Left forelimb (tissue), 1 donor: Measurements from ENCODE around the gene HCFC2.

Source experiments
- DNase-seq: peaks from one replicate; pipeline ENCODE4 v3.0.0-alpha.2; 2018; ENCODE audit warnings: low spot score

The HCFC2 gene

DNA sequence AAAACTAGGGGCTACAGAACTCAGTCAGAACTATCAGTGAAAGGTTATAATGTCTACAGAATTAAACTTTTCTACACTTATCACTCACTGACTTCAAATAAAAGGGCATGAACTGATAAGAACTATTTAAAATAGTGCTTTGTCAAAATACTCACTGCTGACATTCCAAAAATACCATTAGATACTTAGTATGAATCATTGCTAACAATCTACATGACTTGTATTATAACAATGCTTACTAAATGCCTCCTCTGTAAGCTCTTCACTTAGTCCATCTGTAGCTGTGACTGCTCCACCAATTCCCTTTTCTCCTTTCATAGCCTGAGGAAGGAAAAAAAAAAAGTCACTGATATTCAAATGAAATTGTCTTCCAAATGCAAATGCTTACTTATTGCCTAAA, 56.7 kb downstream of the HCFC2 start:
- DNase-seq = no peak

DNA sequence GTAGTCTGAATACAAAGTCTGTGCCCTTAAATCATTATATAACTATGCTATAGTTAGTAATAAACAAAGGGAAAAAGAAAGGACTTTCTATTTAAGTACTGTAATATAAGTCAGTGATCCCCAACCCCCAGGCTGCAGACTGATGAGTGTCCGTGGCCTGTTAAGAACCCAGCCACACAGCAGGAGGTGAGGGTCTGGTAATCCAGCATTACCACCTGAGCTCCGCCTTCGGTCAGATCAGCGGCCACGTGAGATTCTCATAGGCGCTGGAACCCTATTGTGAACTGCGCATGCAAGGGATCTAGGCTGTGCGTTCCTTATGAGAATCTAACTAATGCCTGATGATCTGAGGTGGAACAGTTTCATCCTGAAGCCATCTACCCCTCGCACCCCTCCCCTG, 58.0 kb downstream of the HCFC2 start:
- no peak for DNase-seq

DNA sequence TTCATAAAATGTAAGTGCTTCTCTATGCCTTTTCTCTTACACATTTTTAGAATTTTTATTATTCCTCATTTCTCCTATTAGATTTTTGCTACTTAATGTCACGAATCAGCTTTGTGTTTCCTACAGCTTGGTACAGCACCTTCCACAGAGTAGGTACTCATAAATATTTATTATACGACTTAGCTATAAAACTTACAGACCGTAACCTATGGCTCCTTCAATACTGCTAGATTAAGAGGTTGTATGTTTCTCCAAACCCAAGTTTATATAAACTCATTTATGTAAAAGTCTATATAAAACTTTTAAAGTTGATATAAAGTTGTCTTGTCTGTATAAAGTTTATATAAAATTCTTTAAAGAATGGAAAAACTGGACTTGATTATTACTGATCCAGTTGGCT, 62.2 kb downstream of the HCFC2 start:
- DNase-seq = no peak

DNA sequence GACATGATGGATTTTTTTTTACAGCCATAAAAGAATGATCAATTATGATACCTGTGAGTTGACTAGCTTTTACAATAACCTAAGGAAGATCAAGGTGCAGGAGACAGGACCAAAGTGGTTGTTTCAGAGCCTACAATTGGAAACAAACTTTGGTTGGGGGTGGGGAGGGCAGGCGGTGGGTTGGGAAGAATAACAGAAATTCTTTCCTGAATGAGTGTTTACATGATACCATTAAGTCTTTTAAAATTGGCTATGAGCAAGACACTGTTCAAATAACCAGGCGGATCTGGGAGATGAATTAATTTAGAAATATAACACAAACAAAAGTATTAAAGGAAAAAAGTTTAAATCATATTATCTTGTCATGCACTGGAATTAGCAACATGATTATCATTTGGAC, 66.4 kb downstream of the HCFC2 start:
- DNase-seq = no peak

DNA sequence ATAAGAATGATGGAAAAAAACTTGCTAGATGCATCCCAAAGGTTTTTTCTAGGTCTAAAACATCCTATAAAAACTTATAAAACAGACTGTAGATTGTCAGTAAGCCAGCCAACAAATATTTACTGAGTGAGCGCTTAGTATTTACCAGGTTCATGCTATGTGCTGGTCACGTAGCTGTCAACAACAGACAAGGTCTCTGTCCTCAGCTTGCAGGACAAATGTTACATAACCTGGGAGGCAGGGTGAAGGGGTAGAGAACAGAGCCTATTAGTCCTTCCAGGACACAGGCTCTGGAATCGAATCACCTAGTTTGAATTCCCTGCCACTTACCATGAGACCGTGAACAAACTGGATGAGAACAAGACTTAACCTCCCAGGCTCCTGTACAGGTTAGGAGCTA, 67.3 kb downstream of the HCFC2 start:
- no peak for DNase-seq

DNA sequence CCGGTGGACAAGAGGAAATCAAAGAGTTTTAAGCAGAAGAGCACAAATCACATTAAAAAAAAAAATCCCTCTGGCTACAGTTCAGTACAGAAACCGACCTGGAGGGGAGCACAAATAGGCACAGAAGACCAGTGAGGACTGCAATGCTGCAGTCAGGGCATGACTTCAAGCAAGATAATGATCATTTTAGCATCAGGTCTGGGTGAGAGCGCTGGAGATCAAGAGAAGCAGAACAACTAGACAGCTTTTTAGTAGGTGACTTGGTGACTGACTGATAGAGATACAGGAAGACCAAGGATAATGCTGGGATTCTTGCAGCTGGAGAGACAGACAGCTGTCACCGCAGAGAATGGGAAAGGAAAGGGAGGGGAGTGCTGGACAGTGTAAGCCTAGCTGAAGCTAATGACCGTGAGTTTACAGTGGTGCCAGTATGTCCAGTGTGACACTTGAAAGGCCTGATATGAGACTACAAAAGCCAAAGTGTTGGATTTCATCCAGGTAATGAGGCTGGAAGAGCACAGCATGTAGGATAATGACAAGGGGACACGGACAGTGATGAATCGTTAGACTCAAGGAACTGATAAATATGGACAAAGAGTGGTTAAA, 68.1 kb downstream of the HCFC2 start:
- DNase-seq = no peak

DNA sequence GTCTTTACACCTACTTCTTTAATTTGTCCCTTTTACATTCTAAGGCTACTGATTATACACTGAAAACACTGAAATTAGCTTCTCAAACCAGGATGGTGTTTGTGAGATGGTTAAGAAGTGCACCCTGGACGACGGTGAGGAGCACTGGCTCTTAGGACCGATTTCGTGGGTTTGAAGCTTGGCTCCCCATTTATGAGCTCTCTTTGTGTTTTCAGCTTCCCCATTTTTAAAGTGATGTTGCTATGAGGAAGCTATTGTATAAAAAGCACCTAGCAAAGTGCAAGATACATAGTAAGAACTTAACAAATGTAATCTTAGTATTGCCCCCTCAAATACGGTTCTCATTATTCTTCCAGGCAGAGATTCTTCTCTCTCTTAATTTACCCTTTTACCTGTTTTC, 69.0 kb downstream of the HCFC2 start:
- DNase-seq = no peak

DNA sequence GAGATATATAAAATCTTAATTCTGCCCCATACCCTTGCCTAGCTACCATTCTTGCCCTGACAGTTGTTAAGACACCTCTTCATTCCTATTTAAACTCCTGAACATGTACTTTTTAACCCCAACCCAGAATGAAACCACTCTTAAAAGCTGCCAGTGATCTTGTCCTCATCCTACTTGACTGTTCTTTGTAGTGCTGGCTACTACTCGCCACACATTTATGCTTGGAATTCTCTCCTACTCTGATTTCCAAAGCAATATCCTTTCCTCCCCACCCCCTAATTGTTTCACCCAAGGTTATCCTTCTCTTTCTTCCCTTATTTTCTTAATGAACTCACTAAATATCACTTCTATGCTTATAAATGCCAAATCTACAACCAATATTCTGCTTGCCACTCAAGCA, 69.5 kb downstream of the HCFC2 start:
- no peak for DNase-seq

DNA sequence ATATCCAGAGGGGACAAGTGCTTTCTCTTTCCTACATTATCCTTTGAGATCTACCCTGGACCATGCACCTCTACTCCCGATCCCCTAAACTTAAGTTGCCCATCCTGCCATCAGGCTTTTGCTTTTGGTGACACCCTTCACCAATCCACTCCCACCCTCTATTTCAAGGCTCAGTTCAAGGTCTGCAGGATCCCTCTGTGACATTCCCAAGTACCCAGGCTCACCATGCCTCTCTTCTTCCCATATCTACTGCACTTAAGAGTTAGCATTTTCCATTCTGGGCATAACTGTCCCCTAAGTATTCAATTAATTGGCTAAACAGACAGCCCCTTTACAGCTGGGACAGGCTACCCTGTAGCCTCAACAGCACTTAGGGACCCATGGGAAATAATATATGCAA, 70.6 kb downstream of the HCFC2 start:
- DNase-seq = no peak

DNA sequence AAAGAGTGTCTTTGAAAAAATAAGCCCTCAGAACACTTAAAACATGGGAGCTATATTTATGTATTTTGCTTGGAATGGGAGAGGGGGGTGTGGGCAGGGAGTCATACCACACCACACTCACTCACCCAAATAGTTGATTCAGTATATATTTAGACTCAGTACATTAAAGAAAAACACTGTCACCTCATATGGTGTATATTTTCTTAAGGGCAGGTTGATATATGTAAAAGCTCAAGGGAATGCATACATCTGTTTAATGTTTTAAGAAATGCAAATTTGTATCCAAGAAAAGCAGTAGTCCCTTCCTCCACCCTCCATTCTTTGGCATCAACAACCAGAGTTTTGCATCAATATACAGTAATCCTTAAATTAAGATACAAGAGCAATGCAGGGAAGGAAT, 72.2 kb downstream of the HCFC2 start:
- DNase-seq = no peak

DNA sequence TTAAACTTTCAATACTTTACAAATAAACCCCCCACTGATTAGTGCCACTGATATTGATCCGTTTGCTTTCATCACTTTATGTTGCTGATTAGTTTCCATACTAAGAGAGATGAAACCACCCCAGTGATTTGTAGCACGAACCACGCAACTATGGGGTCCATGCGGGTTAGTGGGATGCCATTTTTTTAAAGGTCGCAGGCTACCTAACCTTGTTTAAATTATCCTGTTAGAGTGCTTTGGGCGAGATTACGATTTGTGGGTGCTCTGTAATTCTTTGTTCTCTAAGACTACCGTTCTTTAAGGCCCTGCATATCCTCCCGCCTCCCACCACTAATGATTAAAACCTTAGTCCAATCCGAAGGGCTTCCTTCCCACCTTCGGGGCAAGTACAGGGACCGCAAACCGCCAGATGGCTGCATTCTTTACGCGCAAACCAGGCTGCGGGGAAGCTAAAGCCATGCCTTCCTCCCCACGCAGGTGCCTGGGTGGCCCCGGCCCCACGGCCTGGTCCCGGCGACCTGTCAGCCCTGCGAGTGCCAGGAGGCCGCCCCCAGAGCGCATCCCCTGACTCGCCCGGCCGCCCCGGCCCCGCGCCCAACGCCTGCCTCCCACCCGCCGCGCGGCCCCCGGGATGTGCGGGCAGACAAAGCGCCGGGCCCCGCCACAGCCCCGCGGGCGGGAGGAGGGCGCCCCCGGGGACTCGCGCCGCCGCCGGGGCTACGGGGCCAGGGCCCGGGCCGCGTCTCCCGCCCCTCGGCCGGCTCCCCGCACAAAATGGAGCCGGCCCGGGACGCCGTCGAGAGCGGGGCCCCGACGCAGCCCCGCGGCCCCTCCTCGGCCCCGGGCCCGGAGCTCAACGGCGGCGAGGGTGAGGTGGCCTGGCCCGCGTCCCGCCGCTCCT, 72.9 kb downstream of the HCFC2 start:
- DNase-seq = peak; percentile 71

DNA sequence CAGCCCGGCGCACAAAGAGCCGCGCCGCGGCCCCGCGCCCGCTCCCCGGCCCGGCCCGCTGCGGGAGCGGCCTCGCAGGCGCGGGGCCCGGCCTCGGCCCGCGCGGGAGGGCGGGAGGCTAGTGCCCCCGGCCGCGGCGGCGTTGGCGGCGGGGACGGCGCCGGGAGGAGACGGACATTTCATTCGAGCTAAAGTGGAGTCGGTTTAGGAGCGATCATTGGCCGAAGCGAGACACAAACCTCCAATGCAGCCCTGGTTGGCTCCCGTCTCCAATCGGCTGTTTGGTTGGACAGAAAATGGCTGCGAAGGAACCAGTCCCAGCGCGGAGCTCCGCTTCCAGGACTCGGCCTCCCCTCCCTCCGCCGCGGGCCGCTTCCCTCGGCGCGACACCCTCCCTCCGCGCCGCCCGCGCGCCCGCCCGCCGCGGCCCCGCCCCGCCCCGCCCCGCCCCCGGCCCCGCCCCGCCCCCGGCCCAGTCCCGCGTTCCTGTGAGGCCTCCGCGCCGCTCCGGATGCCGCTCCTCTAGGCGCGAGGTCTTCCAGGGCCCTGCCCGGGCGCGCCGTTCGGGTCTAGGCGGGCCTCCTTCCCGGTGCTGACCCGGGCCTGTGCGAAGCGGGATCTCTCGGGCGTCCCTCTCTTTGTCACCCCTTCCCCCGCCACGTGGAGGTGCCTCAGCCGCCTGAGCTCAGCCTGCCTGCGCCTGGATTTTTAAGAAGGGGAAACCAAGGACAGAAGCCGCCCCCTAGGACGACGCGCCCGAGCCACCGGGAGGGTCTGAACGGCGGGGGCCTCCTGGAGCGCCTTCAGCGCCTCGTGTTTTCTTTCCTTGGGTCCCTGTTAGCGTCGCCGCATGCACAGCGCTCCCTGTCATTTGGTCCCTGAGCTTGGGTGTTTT, 73.8 kb downstream of the HCFC2 start, which contains the start of gene NFYB:
NFYB (minus strand) TSS at position 309 of the 895 bp plus-strand sequence. CDS start 2,757 bp downstream, outside the sequence.
- peak; percentile 94 for DNase-seq

DNA sequence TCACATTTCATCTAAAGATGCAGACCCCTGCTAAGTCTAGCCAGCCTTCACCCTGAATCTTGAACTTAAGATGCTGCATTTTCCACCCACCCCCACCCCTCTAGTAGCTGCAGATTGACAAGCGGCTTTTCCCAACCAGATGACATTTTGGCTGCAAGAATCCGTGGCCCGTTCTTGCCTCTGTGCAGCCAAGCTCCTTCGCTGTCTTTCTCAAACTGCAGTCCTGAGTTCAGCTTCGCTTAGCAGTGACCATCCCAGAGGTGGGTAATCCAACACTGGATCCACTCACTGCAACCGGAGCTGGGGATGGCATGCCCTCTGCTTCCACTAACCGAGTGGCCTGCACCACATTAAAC, 74.4 kb downstream of the HCFC2 start:
- DNase-seq = peak; percentile 68

DNA sequence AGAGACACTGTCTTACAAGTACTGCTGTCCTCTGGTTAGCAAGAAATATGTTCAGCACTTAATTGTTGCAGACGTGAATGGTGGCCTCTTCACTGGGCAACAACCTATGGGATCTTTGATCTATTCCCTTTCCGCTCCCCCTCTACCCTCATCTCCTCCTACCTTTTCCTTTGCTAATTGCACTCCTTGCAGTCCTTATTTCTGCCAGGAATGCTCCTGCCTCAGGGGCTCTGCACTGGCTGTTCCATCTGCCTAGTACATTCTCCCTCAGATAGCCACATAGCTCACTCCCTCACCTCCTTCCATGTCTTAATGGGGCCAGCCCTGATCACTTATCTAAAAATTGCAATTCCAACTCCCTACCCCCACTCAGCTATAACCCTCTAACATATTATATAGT, 78.2 kb downstream of the HCFC2 start:
- no peak for DNase-seq

DNA sequence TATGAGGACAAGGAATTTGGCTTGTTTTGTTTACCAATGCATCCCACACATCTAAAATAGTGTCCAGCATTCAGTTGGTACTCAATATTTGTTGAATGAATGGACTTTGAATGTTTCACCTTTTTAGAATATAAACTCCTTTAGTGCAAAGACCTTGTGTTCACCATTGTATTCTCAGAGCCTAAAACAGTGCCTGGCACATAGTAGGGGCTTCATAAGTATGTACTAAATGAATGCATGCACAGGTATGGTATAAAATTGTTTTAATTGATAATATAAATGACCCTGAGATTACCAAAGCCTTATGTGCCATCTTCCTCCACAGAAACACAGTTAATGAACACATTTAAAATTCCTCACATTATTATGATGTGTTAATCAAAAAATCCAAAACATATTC, 78.7 kb downstream of the HCFC2 start:
- no peak for DNase-seq

DNA sequence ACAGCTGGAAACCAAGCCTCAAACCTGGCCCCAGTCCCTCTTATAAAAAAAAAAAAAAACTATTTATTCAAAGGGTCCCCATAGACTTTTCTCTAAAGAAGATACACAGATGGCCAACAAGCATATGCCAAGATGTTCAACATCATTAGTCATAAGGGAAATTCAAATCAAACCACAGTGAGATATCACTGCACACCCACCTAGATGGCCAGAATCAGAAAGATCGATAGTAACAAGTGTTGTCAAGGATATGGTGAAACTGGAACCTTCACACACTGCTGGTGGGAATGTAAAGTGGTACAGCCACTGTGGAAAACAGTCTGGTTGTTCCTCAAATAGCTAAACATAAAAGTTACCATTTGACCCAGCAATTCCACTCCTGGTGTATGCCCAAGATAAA, 79.6 kb downstream of the HCFC2 start:
- DNase-seq = no peak

DNA sequence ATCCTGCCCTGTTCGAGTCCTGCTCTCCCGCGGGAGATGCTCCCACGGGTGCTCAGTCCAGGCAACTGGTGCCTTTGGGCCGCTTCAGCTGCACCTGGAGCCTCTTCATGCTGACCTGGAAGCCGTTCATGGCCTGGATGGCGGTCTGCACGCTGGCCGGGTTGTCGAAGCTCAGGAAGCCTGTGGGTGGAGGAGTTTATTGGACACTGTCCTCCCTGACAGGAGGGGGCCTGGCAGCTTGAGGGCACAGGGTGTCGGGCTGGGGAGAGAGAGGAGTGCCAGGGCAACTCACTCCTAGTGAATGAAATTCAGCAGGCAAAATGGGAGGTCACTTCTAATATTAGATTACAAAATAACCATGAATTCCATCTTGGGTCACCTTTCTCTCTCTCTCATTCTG, 83.0 kb downstream of the HCFC2 start:
- no peak for DNase-seq

DNA sequence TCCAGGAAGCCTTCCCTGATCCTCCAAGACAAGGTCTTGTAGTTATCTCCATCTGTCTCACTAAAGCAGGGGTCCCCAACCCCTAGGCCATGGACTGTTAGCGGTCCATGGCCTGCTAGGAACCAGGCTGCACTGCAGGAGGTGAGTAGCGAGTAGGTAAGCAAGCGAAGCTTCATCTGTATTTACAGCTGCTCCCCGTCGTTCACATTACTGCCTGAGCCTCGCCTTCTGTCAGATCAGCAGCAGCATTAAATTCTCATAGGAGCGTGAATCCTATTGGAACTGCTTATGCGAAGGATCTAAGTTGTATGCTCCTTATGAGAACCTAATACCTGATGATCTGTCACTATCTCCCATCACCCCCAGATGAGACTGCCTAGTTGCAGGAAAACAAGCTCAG, 86.1 kb downstream of the HCFC2 start:
- no peak for DNase-seq

DNA sequence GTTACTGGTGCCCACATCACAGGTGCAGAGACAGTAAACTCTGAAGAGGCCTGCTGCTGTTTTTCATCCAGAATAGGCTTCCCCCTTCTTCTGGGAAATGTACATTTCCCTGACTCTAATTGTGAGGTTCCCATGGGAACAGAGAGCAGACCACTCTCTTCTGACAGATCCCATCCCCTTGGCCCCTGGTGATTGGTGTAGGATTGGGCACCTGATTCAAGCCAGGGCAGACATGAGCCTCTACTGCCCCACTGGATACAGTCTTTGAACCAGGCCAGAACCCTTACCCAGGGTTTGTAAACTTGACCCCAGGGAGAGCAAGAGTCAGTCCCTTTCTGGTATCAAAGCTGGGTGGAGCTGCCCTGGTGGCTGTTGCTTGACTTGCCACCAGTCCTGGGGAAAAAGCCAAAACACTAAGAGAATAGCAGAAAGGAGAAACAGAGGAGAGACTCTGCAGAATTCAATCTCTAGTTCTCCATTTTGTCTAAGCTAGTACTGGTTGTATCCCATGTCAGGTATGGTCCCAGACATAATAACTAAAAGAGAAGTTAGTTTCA, 88.4 kb downstream of the HCFC2 start:
- no peak for DNase-seq

DNA sequence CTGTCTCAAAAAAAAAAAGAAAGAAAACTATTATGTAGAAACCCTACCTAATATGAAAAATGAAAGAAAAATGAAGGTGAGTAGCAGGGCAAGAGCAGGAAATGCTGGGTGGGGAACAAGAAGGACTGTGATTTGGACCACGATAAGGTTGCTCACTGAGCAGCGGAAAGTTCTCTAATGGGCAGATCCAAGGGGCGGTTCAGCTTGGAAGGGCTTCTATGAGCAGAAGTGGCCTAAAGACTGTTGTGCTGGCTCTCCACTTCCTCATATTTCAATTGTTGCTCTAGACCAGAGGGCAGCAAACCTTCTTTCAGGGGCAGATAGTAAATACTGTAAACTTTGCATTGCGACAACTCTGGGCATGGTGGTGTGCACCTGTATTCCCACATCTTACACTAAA, 90.0 kb downstream of the HCFC2 start:
- no peak for DNase-seq

DNA sequence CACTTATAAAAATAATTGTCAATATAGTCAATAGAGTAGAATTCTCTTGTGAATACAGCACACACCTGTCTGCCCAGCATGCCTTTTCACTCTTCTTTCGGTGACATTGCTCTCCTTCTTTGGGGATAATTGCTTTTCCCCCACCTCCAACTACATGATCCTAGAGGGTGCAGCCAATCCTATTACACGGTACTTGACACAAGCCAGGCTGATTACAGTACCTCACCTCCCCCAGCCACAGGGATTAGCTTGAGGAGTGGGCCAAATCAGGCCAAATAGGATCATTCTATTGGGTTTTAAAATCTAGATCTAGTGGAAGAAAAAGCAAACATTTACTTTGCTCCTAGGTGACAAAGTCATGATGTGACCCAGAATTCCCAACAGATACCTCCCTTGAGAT, 90.5 kb downstream of the HCFC2 start:
- DNase-seq = no peak
